Measurements from ENCODE around the gene ENTPD7.
A peak's percentile ranks its signal among the peaks of the same experiment; 100 is the strongest.
"Not testable (repeated sequence)": the region's sequence is repeated elsewhere in the genome, so short reads cannot be mapped to it uniquely, and the experiment has no call there.

Gene ENTPD7, protein sequence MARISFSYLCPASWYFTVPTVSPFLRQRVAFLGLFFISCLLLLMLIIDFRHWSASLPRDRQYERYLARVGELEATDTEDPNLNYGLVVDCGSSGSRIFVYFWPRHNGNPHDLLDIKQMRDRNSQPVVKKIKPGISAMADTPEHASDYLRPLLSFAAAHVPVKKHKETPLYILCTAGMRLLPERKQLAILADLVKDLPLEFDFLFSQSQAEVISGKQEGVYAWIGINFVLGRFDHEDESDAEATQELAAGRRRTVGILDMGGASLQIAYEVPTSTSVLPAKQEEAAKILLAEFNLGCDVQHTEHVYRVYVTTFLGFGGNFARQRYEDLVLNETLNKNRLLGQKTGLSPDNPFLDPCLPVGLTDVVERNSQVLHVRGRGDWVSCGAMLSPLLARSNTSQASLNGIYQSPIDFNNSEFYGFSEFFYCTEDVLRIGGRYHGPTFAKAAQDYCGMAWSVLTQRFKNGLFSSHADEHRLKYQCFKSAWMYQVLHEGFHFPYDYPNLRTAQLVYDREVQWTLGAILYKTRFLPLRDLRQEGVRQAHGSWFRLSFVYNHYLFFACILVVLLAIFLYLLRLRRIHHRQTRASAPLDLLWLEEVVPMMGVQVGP

DNA sequence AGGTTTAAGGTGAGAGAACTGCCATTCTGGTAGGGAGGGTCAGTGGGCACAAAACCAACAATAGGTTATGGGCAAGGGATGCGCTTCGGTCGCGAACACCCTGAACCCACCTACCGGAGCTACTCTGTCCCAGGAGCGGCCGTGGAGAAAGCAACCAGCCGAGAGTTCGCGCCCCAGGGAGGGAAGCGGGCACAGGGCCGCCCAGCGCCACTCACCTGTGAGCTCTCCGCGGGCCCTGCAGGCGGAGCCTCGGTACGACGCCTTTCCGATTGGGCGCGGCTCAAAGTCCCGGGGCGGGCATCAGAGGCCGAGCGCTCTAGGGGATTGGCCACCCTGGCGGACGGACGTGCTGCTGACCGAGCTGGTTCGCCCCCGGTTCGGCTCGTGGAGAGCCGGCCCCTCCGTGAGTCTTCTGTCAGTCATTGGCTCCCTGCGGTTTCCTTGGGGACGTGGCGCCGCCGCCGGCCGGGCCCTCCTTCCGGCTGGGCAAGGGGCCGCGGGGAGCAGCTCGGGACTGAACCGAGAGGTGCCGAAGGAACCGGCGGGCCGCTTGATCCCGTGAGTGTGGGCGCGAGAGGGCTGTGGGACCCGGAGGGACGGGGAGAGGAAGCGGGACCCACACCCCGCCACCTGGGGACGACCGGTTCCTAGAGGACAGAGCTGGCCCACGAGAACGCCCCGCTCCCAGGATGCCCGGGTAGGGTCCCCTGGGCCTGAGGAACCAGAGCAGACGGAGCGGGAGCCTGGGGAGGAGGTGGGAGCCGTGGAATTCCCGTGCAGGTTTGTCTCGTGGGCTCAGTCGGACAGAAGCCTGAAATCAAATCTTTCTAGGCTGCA is at the start of gene ENTPD7:
Gene ENTPD7, plus strand, starts transcription at position 479 of the 837 bp plus-strand sequence. CDS start 448 bp downstream, outside the sequence.
- peak; percentile 44 to 88 for DNase-seq

DNA sequence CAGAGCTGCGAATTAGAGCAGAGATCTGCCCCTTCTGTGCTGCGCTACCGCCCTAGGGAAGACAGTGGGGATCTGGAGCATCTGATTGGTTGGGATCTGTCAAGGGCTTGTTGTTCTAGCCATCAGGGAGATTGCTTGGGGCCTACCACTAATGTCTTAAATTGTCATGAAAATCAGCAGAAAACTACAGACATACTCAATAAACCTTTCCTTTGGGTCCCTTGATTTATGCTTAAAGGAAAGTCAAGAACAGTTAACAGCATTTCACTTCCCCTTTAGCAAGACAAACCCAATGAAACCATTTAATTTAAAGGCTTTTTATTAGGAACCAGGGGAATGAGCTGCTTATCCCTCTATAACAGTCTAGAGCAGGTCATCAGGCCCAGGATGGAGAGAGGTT is 49.1 kb upstream of the ENTPD7 start:
- no peak for DNase-seq

DNA sequence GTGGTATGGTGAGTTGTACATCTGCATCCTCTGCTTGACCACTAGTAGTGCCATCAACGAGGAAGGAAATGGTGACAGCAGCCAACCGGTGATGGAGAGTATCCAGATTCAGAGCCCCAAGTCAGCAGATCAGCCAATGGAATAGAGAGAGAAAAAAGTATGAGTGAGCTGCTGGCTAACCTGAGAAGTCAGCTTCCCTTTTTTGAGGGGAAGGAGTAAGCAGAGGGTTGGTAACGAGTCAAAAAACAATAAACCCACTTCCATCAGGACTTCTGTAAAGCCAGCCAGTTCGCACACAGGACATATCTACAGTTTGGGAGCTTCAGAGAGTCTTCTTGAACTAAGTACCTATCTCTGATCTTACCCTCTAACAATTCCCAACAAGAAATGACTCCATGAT is 48.0 kb upstream of the ENTPD7 start:
- DNase-seq, result no peak

DNA sequence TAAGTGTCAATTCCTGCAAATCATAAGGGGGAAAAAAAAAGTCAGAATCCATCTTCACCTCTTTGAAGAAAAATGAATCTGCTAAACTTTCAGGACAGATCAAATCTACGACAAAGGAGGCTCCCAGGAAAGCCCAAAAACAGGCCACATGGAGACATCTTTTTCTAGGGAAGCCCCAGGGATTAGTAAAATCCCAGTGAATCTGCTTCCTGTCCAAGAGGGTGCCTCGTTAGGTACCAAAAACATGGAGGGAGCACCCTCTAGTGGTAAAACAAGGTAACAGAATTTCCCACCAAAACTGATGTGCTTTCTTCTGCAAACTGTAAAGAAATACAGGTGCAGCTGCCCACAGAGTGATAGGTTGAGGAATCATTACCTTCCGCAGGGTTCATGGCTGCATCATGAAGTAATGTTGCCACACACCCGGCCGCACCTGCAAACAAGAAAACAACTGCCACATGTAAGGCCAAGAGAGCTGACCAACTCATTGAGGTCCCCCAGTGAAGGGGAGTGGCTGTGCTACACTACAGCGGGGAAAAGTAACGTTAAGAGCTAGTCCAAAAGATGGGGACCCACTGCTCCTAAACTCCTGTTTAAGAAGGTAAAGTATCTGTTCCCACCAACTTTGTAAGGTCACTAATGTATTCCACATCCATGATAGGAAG is 47.0 kb upstream of the ENTPD7 start:
- DNase-seq, result peak in 1 of 2 experiments; percentile 7

DNA sequence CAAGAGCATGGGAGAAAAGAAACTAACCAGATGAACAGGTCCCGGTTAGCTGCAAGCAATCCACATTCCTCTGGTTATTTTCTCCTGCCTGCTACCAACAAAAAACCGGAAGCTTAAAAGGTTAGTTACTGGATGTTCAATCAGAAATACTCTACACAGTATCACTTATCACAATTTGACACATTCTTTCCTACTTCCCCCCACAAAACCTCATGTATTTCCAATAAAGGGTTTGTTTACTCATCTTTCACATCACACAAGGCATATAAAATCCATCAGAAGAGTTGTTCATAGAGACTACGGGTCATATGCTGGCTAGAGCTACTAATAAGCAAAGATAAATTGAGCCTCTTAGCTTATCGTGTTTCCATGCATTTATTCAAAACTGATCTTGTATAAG is 43.9 kb upstream of the ENTPD7 start:
- DNase-seq, result no peak

DNA sequence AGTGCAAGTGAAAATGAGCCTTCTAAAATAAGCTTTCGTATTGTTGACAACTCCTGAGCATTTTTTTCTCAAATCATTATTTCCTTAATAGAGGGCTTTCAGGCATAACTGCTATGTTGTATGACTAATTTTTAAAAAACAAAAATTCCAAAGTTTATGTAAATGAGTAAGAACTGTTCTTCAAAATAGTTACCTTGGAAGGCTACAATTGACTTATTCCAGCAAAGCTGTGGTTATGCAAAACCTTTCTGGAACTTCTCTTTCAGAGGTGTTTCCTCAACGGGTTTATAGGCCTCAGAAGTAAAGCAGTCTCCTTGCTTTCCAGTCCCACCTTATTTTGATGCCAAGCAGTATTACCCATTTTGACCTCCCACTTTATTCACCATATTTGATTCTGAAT is 41.6 kb upstream of the ENTPD7 start:
- no peak for DNase-seq

DNA sequence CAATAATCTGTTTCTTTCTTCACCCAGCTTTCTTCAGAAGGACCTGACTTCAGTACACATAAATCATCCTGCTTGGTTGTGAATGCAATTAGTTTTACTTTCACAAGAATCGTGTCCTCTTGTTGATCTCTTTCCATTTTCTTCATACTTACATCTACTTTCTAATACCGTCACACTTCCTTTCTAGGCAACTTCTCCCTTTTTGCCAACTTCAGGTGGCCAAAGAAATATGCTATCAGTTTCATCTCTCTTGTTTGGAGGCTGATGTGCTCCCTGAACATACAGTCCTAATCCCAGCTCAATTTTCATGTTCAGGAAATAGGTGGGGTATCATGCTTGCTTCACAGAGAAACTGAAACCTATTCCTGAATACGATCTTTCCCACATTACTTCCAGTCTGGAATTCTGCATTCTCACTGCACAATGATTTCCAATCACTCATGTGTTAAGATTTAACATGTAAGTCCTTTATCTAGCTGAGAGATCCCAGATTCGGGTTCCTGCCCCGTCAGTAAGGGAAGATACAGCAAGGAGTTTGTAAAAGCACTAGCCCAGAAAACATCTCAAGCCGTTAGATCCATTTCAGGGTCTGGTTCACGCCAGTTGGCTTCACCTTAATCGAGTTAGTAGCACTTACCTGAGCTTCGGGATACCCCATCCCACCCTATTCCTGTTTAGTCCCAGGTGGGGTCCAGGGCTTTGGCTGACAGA is 40.1 kb upstream of the ENTPD7 start:
- no peak for DNase-seq

DNA sequence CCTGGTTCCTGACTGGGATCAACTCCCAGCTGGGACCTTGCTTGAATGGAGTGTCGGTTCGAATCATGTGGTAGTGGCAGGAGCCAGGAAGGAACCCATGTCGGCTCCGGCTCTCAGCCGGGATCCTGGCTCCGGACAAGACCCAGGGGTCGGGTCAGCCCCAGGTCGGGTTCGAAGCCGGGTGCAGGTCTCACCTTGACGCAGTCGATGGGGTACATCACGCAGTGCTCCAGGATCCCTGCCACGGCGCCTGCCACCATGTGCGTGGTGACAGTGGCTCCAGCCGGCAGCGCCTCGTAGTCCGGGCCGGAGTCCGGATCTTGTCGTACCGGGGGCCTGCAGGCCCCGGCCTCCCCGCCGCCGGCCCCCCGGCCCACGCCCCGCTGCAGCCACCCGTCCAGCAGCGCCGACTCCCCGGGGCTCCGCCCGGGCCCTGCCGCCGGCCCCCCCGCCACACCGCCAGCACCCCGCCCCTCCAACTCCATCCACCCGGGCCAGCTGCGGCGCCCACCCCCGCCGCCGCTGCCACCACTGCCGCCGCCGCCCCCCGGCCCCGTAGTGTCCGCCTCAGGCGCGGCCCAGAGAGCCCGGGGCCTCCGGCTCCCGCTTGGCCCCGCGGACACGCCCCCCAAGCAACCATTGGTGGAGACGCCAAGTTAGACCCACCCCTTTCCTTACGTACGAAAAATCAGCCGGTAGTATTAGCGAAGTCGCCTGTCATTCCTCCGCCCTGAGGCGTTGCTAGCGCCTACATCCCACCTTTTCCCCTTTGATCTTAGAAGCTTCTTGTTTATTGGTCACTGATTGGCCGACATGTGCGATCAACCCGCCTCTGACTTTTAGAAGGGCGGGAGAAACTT is 39.2 kb upstream of the ENTPD7 start, which contains the start of gene SLC25A28:
Gene SLC25A28, minus strand, starts transcription at position 589 of the 860 bp plus-strand sequence. Its CDS starts 104 bp downstream, at position 485.
- peak in 1 of 2 experiments; percentile 96 for DNase-seq

DNA sequence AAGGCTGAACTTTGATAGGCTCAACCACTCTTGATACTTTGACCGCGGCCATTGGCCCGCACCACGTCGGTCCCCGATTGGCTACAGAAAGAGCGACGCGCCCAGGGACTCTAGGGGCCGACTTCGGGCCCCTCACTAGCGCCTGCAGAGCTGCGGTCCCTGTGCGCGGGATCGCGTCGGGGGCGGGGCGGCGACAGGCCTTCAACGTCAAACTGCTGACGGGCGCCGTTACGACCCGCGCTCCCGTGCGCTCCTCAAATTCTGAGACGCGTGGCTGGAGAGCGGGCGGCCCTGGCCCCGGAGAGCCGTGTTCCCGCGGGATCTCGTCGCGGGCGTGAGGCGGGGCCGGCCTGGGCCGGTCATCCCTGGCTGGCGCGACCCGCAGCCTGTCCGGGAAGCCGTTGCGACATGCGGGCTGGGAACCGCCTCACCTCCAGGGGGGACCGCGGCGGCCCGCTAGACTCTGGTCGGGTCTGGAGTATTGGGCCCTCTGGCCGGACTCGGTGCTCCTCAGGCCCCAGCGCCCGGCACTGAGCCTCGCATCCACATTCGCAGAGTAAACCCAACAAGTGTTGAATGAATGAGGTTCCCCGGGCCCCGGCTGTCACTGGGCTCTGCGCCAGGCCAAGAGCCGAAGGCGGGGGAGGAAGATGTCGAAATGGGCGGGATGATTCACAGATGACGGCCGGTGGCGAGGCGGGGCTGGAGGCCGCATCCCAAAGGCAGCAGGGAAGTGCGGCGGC is 38.4 kb upstream of the ENTPD7 start:
- peak; percentile 55 to 96 for DNase-seq

DNA sequence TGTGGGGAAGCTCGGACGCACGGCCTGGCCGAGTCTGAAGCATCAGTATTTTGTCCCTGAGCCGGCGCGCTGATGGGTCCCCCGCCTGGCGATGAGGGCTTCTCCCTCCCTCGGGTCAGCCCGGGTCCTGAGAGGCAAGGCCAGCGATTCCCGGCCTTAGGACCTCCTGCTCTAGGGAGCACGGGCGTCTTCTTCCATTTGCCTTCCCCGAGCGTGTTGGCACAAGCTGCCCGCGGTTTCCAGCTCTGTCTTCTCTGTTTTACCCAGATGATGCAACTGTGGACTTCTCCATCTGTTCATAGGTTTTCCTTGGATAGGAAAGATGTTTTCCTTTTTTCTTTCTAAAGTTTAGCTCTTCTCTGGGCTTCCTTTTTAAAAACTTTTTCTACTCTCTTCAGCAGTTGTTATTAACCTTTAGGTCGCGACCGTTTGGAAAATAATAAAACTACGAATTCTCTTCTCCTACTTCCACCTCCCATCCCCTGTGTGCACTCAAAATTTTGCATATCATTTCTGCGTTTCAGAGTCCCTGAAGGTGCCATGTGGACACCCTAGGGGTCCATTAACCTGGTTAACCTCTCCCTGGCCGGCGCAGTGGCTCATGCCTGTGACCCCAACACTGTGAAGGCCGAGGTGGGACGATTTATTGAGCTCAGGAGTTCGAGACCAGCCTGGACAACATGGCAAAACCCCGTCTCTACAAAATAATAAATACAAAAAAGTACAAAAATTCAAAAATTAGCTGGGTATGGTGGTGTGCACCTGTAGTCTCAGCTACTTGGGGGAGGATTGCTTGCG is 37.7 kb upstream of the ENTPD7 start:
- no peak for DNase-seq

DNA sequence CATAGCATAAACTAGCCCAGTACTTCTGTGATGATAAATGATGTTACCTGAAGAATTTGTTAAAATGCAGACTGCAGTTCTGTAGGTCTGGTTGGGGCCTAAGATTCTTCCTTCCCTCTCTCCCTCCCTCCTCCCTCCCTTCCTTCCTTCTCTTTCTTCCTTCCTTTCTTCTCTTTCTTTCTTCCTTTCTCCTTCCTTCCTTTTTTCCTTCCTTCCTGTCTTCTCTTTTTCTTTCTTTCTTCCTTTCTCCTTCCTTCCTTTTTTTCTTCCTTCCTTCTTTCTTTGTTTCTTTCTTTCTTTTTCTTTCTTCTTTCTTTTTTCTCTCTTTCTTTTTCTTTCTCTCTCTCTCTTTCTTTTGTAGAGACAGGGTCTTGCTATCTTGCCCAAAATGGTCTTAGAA is 35.4 kb upstream of the ENTPD7 start:
- no peak for DNase-seq

DNA sequence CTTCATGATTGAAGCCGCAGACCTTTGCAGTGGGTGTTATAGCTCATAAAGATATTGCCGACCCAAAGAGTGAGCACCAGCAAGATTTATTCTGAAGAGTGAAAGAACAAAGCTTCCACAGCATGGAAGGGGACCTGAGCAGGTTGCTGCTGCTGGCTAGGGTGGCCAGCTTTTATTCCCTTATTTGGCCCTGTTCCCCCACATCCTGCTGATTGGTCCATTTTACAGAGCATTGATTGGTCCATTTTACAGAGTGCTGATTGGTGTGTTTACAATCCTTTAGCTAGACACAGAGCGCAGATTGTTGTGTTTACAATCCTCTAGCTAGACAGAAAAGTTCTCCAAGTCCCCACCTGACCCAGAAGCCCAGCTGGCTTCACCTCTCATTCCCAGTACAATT is 34.2 kb upstream of the ENTPD7 start:
- DNase-seq, result not testable (repeated sequence)

DNA sequence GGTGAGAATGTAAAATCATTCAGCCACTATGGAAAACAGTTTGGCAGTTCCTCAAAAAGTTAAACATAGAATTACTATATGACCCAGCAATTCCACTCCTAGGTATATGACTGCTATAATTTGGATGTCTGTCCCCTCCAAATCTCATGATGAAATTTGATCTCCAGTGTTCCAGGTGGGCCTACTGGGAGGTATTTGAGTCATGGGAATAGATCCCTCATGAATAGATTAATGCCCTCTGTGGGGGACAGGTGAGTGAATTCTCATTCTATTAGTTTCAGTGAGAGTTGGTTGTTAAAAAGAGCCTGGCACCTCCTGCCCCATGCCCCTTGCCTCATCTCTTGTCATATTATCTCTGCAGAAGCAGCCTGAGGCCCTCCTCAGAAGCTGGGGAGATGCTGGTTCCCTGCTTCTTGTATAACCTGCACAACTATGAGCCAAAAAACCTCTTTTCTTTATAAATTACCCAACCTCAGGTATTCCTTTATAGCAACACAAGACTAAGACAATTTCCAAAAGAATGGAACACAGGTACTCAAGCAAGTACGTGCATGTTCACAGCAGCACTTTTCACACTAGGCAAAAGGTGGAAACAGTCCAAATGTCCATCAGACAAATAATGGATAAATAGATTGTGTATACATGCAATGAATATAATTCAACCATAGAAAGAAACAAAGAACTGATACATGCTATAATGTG is 30.2 kb upstream of the ENTPD7 start:
- no peak for DNase-seq

DNA sequence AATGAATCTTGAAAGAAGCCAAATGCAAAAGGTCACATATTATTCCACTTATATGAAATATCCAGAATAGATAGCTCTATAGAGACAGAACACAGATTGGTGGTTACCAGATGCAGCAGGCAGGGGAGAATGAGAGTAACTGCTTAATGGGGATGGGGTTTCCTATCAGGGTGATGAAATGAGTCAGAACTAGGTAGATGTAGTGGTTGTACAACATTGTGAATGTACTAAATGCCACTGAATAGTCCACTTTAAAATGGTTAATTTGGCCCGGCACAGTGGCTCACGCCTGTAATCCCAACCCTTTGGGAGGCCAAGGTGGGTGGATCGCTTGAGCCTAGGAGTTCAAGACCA is 29.7 kb upstream of the ENTPD7 start:
- no peak for DNase-seq

DNA sequence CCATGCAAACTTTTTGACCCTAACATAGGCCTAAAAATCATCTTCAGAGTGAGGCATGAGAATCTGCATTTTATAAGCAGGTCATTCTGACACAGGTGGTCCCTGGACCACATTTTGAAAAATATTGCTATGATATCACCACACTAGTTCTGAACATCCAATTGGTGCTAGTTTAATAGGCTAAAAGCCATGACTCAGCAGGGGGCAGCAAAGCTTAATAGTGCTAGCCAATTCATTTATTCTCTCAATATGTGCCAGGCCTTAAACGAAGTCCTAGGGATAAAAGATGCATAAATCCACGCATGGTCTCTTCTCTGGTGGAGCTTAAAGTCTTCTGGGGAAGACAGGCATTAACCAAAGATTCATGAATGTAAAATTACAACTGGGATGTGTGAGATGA is 28.9 kb upstream of the ENTPD7 start:
- DNase-seq, result no peak

DNA sequence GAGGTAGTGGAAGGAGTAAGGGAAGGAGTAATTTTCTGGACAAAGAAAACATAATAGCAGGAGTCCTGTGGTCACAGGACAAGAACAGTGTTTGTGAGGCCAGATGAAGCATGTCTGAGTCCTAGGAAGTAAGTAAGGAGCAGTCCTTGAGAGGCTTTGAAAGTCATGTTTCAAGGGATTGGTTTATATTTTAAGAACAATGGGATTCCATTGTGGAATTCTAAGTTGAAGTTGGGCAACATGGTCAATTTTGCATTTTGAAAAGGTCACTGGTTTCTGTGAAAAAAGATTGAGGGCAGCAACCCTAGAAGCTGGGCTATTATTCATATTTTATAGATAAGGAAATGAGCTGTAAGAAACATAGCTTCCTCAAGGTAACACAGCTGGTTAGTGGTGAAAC is 28.3 kb upstream of the ENTPD7 start:
- no peak for DNase-seq

DNA sequence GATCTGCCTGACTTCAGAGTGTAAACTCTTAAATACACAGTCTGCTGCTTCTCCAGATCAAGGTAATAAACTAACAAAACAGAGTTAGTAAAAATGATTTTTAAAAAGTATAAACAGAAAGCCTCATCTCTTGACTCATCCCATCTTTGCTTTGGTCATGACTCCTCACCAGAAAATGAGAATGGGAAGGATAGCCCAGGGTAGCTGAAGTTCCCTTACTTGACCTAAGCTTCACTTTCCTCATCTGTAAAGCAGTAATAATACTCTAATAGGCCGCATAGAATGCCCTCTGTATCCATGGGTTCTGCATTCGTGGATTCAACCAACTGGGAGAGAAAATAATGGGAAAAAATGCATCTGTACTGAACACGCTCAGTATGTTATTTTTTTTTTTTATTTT is 27.8 kb upstream of the ENTPD7 start:
- DNase-seq, result no peak

DNA sequence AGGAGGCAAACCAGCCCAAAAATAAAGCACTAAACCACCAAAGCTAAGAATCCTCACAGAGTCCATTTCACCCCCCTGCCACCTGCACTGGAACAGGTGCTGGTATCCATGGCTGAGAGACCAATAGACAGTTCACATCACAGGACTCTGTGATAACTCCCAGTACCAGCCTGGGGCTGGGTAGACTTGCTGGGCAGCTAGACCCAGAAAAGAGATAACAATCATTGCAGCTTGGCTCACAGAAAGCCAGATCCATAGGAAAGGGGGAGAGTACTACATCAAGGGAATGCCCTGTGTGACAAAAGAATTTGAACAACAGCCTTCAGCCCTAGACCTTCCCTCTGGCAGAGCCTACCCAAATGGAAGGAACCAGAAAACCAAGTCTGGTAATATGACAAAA is 25.5 kb upstream of the ENTPD7 start:
- DNase-seq, result no peak

DNA sequence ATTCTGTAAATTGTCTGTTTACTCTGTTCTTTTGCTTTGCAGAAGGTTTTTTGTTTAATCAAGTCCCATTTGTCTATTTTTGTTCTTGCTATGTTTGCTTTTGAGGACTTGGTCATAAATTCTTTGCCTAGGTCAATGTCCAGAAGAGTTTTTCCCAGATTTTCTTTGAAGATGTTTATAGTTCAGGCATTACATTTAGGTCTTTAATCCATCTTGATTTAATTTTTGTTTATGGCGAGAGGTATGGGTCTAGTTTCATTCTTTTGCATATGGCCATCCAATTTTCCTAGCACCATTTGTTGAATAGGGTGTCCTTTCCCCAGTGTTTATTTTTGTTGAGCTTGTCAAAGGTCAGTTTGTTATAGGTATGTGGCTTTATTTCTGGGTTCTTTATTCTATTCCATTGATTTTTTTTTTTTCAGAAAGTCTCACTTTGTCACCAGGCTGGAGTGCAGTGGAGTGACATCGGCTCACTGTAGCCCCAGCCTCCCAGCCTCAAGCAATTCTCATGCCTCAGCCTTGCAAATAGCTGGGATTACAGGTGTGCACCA is 11.6 kb upstream of the ENTPD7 start:
- DNase-seq, result no peak
